HL-60 (cell line): Measurements from ENCODE around the gene FGFR3.

Experiments used
- DNase-seq, 2 experiments: peaks; one replicate each; pipeline ENCODE4 v3.0.0-alpha.2; 2010 to 2020; ENCODE audit warnings: low read depth in 1 of 2, low spot score in 1 of 2
- H3K27ac ChIP-seq: fragments of 250-450 bp; sonication (Bioruptor Pico); replicated peaks from 2 replicates; pipeline ENCODE4 v1.5.1; 2020; ENCODE audit warnings: mild to moderate bottlenecking, moderate library complexity
- H3K27me3 ChIP-seq: fragments of 250-450 bp; sonication (Bioruptor Pico); 2 replicates; pipeline ENCODE4 v1.5.1; 2021; ENCODE audit warnings: mild to moderate bottlenecking, moderate library complexity; ENCODE audit not compliant: insufficient read depth, poor library complexity, severe bottlenecking
- H3K4me3 ChIP-seq: replicated peaks from 2 replicates; pipeline ENCODE4 v1.5.1; 2011; ENCODE audit warnings: mild to moderate bottlenecking, control low read depth, low read length; ENCODE audit not compliant: insufficient read depth
- CTCF ChIP-seq: IDR thresholded peaks from one replicate; pipeline ENCODE4 v1.5.1; 2011; ENCODE audit warnings: low read length, control low read depth, inconsistent platforms; ENCODE audit not compliant: insufficient read depth
- GABPA ChIP-seq: IDR thresholded peaks from 2 replicates; pipeline ENCODE4 v1.6.1; 2012; ENCODE audit warnings: low read depth
- POLR2AphosphoS5 ChIP-seq: IDR thresholded peaks from 2 replicates; pipeline ENCODE4 v1.6.1; 2012; ENCODE audit warnings: low read depth
- REST ChIP-seq: IDR thresholded peaks from 2 replicates; pipeline ENCODE4 v1.6.1; 2012; ENCODE audit warnings: low read depth; ENCODE audit not compliant: insufficient replicate concordance
- SPI1 ChIP-seq: IDR thresholded peaks from 2 replicates; pipeline ENCODE4 v1.6.1; 2012; ENCODE audit warnings: low read depth, mild to moderate bottlenecking, borderline replicate concordance

Gene FGFR3

GRCh38 chr4:1772853-1773538 is 20.1 kb upstream of the FGFR3 start:
- DNase-seq = no peak
- Histone ChIP-seq H3K27ac (no peak overlapping the region), H3K4me3 (no peak overlapping the region), H3K27me3 (no peaks in the 10 kb centered on the region)
- no peak for TF ChIP-seq CTCF
- TF ChIP-seq GABPA = no peak
- no peak for TF ChIP-seq SPI1
- TF ChIP-seq REST = no peak
- TF ChIP-seq POLR2AphosphoS5 = no peak

GRCh38 chr4:1773754-1774153 is 19.3 kb upstream of the FGFR3 start:
- Histone ChIP-seq H3K27me3 (no peaks in the 10 kb centered on the region), H3K4me3 (no peak overlapping the region), H3K27ac (no peak overlapping the region)
- TF ChIP-seq SPI1 (no peak), CTCF (no peak)
- no peak for DNase-seq

- TF ChIP-seq SPI1 (no peak), POLR2AphosphoS5 (0 out of 2 replicates have a peak, but pooled peaks have one; percentile 21)
- Histone ChIP-seq H3K27me3 (no peaks in the 10 kb centered on the region), H3K4me3 (no peak overlapping the region), H3K27ac (no peak overlapping the region)
- peak in 1 of 2 experiments; percentile 84 for DNase-seq
Measured at GRCh38 chr4:1775731-1776500, 17.2 kb upstream of the FGFR3 start.

- Histone ChIP-seq H3K4me3 (no peak overlapping the region), H3K27ac (no peak overlapping the region), H3K27me3 (no peaks in the 10 kb centered on the region)
- no peak for TF ChIP-seq POLR2AphosphoS5
- no peak for TF ChIP-seq CTCF
- no peak for TF ChIP-seq SPI1
- no peak for TF ChIP-seq REST
- TF ChIP-seq GABPA = no peak
- DNase-seq = no peak
Measured at GRCh38 chr4:1776521-1777161, 16.5 kb upstream of the FGFR3 start.
